COLO829 (cell line): ENCODE results near the gene UBE3C.
A peak's percentile ranks its signal among the peaks of the same experiment; 100 is the strongest.

Experiments used
- DNase-seq: peaks from one replicate; pipeline ENCODE4 v3.0.0; 2012; ENCODE audit warnings: low spot score

Gene UBE3C

DNA sequence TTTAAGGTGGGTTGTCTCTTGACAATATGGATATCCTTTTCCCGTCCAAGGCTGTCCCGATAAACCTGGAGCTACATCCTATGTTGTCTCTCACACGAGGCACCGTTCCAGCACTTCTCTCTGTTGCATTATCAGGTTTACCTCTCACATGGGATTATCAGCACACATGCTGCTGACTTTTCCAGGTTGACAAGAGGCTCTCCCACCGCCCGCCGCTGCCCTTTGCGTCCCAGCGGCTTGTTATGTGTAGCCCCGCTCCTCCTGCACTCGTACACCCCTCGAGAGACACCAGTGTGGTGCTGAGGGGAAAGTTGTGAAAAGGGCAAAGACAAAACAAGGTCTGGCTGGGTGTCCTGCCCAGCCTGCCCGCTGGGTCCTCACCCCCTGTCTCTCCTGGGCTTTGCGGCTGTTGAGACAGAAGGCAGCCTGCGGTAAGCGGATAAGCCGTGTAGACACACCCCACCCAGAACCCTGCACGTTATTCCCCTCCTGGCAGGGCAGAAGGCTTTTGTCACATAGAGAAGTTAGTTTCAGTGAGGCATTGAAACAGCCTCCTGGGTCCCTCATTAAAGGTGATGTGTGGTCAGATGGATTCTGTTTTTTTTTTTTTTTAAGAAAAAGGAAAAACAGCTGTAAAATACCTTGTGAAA, 38.7 kb downstream of the UBE3C start:
- DNase-seq = no peak

DNA sequence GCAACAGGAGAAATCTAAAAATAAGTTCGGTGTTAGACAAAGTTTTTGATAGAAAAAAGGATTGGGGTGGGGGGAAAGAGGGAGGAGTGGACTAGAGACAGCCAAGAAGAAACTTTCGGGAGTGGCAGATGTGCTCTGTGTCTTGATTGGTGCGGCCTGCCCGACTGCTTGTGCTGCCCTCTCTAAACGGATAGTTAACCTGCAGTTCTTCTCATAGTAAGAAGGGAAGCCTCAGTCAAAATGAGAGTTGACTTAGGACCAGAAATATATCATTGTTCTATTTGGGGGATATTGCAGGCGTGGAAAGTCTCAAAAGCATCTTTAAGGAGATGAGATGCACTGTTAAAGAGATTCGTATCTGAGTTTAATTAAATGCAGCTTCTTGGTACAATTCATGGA, 39.3 kb downstream of the UBE3C start:
- DNase-seq = no peak

DNA sequence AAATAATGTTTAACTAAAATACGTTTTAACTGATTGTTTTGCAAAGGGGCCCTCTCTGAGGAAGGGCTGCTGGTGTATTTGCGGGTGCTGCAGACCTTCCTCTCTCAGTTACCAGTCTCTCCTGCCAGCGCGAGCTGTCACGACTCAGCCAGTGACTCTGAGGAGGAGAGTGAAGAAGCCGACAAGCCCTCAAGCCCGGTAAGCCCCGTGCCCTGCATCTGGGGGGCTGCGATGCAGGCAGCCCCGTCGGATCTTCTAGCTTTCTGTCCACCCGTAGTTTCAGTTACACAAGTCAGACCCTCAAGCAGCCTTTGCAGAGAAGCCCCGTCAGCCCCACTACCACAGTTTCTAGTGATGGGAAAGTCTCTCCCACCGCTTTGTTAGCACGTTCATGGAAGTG, 45.1 kb downstream of the UBE3C start:
- no peak for DNase-seq

DNA sequence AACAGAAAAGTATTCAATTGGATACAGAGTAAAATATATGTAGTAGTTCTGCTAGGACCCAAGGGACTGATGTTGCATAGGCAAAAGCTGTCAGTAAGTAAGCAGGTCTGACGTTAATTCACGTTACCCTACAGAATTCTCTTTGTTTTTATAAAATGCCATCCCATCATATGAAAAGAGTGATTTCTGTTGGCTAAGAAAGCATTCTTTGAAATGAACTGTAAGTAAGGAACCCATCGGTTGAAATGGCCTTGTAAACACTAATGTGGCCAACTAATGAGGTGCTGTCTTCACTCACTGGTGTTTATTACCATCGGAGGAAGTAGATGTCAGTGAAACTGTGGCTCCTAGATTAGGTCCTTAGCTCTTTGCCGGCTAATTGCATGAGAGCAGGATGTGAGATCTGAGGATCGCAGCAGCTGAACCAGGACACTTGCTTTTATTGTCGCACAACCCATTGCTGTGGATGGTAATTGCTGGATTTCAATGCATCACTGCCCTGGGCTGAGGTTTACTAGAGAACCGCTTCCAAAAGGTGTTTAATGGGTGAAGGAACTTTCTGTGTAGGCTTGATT, 49.5 kb downstream of the UBE3C start:
- no peak for DNase-seq

DNA sequence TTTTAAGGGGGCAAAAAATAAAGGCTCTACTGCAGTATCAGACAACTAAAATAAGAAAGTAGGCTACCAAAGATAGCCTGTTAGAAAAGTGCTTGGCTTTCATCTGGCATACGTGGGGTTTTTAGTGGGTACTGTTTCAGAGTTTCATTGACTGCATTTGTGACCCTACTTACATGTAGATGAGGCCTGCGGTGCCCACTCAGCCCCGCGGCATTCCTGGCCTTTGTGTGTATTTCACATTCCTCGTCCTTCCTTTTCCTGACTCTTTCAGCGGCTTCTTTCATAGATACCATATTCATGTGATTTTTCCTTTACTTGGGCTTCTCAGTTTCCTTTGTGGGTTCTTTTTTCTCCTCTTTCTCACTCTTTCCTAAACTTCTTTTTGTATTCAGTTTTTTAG, 50.7 kb downstream of the UBE3C start:
- DNase-seq = no peak

DNA sequence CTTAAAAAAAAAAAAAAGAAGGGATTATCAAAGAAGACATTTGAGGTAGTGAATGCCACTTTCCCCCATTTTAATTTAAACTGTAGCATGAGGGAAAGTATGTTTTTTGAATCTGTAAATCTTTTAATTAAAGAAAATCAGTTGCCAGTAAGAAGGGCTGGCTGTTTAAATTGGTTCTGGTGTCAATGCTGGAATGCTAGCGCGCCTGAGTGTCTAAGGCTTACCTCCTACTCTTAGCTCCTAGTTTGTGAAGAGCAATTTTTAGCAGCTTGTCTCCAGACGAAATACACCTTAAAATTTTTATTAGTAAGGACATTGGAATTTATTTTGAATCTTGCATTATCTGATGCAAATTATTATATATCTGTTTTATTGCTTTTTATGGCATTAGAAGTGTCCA, 54.1 kb downstream of the UBE3C start:
- DNase-seq = no peak

DNA sequence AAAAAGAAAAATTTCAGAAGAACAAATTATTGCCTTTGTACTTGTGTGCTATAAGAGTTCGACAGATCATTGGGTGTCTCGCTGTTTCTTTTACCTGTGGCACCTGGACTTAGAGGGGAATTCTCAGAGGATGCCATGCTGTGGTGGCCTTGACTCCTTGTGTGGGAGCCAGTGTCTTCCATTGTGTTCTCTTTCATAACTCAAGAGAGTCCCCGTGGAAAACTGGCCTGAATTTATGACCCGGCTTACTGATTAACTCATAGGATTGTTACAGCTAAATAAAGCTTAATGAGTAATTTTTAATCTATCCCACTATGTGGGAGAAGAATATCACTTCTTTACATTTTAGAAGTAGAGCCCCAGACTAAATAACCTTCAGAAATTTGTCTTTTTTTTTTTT, 54.5 kb downstream of the UBE3C start:
- DNase-seq = no peak

DNA sequence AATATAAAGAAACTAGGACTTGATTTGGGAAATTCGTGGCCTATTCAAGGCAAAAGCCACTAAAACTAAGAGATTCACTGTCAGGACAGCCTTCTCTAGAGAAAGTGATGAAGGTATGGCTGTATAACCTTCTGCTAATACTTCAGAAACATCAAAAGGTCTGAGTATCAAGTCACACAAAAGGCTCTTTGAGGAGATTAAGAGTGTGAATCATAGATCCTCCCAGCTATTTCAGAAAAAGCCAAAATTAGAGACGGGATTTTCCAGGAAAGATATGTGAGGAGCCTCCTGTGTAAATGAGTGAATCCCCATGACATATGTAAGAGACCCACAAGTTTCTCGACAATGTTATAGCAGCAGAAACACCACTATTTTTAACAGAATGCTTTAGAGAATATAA, 56.2 kb downstream of the UBE3C start:
- DNase-seq = peak; percentile 24

DNA sequence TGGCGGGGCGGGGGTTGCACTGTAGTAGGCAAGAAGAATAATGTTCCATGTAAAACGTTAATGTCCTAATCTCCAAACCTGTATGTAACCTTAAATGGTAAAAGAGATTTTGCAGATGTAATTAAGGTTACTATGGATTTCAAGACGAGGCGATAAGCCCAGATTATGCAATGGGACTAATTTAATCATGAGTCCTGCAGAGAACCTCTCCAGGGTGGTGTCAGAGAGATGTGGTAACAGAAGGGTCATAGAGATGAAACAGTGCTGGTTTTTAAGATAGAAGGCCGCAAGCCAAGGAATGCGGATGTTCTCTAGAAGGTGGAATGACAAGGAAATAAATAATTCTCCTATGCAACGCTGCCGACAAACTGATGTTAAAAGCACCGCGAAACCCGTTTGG, 57.1 kb downstream of the UBE3C start:
- DNase-seq = no peak

DNA sequence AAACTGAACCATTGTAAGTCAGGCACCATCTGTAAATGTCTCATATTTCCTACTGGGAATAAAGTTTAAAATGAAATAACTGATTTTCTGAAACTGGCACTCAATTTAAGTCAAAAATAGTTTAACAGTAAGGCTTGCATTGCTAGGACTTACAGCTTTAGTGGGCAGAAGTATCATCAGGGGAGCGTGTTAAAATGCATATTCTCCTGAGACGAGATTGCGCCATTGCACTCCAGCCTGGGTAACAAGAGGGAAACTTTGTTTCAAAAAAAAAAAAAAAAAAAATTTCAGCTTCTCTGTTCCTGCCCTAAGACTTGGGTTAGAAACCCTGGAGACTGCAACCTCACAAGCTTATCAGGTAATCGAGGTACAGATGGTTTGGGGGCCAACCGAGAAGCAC, 65.4 kb downstream of the UBE3C start:
- DNase-seq = no peak

DNA sequence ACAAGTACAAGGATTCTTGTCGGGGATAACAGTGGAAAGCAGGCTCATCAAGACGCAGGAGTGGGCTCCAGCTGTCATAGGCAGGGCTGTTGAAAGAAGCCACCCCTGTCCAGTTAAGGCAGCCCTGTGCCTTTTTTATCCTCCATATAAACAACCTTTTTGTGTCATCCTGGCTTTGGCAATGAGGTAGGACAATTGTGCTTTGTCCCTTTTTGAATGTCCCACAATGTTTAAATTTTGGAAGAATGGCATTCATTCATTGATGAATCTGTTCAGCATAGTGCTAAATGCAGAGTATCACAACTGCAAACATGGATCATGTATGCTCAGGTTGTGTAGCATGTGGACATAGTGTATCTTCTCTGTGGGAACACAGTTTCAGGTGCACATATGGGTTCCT, 66.7 kb downstream of the UBE3C start:
- DNase-seq = no peak

DNA sequence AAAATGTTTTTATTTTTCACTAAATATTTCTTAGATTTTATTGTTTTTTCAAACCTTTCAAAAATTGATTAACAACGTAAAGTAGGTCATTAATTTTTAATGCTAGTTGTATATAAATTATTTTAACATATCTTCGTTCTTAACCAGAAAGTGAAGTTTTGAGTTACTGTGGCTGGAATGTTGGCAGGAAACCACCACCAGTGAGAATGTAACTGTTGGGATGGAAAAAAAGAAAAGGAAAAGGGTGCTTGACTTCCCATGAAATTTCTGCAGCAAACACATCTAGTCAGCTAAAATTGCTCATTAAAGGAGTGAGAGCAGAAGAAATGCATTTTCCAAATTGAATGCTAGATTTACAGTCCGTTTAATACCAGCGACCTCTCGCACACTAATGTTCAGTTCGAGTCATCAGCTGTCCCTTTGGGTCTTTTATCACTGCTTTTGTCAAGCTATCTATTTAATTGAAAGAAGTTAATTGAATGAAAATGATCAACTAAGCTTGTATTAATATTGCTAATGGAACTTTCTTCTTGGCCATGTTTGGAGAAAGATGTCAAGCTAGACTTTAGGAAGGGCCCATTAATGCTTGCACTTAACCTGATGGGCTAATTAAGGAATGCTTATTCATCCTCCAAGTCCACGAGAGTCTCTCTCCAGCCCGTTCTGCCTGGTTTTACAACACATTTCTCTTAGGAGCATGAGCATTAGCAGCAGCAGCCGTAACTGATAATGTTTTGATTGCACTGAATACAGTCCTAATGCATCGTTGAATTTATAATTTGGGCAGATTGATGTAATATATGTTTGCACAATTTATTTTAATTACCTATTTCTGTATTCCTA, 70.1 kb downstream of the UBE3C start:
- DNase-seq = no peak

DNA sequence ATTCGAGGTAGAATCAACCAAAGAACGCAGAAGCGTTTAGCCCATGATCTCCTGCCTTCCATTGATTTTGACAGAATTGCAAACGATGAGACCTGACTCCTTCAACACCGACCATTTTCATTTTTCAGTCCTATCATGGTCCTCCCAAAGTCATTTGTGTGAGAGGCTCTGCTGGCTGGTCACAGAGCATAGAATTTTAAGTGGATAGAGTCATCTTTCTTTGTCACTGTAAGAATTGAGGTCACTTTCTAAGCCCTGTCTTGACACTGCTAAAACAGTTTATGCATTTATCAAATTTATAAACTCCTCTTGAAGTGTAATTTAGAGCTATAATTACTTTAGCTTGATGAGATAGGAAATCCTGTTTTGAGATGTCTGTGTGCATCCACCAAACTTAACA, 72.0 kb downstream of the UBE3C start:
- DNase-seq = no peak

DNA sequence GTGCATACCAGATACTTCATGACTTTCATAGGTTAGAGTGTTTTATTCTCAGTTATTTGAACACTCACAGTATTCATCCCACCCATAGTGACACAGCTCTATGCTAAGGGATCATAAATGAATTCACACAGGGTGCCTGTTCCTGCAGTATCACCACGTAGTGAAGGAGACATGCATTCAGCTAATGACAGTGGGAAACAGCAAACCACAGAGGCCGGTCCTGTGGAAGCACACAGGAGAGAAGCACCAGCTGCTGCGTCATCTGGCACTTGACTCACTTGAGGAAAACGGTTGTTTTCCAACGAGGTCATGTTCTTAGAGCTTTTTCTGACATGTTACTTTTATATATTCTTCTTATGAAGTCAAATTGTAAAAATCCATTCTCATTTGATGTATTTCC, 73.0 kb downstream of the UBE3C start:
- no peak for DNase-seq

DNA sequence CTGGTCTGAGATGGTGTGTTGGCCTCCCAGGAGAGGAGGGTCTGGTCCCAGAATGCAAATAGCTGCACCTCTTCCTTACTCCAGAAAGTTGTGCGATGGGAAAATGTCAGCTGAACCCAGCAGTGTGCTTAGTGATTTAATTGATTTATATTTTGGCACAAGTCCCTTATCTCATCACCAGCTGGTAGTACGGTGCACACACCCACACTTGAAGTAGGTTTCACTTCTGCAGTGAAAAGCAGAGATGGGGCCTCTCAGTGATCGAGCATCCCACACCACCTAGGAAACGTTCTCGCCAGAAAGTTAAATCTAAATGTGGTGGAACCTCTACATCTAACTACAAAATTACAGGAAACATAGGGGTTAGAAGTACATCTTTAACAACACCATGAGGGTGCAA, 80.4 kb downstream of the UBE3C start:
- no peak for DNase-seq

DNA sequence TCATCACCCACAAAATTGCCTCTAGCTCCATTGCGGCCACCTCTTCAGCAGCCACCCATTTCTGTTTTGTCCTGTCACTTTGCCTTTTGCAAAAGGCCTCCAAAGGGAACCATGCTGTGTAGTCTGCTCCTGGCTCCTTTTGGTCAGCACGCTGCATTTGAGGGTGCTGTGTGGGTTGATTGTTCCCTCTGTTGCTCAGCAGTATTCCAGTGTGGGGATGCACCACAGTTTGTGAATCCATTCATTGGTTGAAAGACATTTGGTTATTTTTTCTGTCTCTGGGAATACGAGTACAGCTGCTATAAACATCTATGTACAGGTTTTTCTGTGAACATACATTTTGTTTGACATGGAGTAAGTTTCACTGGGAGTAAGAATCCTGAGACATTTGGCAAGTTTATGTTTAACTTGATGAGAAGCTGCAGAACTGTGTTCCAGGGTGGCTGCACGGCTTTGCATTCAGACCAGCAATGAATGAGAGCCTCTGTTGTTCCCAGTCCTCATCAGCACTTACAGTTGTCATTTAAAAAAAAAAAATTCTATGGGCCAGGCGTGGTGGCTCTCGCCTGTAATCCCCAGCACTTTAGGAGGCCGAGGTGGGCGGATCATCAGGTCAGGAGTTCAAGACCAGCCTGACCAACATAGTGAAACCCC, 82.3 kb downstream of the UBE3C start:
- DNase-seq = no peak

DNA sequence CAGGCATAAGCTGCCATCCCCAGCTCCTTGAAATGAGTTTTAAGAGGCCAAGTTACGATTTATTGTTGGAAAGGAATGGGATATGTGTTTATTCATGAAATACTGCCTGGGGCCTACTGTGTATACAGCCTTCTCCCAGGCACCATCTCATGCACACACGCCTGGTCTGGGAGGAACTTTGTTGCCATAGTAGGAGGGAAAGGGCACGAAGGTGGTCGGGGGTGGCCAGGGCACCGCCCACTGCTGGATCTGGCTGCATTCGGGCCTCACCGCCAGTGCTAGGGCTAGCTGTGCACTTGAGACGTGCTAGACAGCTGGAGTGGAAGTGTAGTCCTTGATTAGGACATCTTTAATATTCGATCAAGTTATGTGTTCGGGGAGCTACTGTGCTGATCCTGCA, 84.0 kb downstream of the UBE3C start:
- no peak for DNase-seq

DNA sequence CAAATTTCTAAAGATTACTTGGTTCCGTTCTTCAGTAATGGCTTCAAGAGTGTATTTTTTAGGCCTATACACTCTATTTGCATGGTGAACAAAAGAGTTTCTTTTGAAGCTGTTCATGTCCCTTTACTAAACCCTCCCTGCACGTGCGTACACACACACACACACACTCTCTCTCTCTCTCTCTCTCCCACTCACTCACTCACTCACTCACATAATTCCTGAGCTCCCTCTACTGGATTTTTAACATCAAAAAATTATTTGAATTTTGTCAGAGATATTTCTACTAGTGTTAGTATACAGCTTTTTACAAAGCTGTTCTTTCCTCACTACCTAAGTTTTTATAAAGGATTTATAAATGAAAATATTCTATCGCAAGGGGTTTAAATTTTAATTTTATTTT, 85.9 kb downstream of the UBE3C start:
- no peak for DNase-seq

DNA sequence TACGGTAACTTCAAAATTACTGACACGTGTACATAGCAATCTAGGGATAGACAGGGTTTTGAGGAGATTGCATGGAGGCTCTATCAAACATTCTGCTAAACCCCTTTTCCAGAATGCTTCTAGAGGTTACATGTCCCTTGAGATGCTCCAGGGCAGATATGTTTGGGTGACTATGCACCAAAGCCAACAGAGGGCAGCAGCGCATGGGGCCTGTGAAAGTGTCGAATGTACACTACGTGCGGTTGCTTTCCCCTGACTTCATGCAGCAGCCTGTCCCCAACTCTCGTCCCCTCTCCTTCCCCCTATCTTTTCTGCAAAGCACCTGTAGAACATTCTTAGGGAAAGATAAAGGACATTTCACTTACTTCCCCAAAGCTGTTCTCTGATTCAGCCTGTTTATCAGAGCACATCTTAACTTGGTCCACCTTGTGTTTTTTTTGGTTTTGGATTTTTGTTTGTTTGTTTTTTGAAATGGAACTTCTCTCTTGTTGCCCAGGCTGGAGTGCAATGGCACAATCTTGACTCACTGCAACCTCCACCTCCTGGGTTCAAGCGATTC, 90.2 kb downstream of the UBE3C start:
- no peak for DNase-seq

DNA sequence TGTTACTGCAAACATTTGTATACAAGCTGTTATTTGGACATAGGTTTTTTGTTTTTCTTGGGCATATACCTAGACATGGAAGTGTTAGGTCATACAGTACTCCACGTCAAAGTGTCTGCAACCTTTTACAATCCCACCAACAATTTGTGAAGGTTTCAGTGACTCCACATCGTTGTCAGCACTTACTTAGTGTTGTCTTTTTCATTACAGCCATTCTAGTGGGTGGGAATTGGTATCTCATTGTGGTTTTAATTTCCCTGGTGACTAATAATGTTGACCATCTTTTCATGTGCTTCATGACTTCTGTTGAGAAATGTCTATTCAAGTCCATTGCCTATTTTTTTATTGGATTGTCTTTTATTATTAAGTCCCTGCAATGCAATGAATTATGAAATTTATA, 95.0 kb downstream of the UBE3C start:
- no peak for DNase-seq

DNA sequence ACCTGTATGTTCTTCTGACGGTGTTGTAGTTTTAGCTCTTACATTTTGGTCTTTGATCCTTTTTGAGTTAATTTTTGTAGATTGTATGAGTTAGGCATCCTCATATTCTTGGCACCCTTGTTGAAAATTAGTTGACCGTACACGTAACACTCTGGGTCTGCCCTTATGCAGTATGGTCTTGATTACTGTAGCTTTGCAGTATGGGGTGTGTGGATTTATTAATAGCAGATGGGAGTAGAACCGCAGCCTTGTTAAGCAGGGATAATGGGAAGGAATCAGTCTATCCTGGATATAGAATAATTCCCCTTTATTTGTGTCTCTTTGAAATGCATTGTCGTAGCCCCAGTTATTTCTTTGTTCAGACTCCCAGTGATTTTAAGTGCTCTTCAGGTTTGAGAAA, 95.5 kb downstream of the UBE3C start:
- no peak for DNase-seq
